NCI-H2196 treated with DMSO at 0.1 percent for 48 hours (cell line): ENCODE data around the gene RAP2C.
"Not testable (repeated sequence)": the region's sequence is repeated elsewhere in the genome, so short reads cannot be mapped to it uniquely, and the experiment has no call there.

ENCODE experiments used
- DNase-seq: peaks from one replicate; lab custom pipeline; 2025; ENCODE audit not compliant: unreplicated experiment; lab: John Stamatoyannopoulos, UW

RAP2C gene

DNA sequence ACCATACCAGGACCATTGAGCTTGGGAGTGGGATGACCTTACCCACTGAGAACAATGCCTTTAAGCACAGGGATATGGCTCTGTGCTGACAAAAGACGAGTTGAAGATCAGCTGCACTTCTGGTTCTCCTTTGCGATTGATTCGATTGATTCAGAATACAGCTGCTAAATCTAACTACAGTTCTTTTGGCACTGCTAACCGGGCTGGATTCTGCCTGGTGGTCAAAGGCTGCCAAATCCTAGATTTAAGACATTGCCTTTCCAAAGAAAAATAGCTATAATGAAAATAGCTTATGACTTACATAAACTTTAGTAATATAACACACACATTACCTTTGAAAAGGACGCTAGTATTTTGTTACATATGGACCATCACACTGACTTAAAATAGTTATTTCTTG, 18.3 kb downstream of the RAP2C start:
- DNase-seq = no peak

- no peak for DNase-seq
These were observed 19.3 kb downstream of the RAP2C start for GRCh38 chrX:132199941-132200340.

- DNase-seq = no peak
These were observed 25.2 kb downstream of the RAP2C start for GRCh38 chrX:132193872-132194574.

- no peak for DNase-seq
These were observed 27.3 kb downstream of the RAP2C start for GRCh38 chrX:132191938-132192337.

DNA sequence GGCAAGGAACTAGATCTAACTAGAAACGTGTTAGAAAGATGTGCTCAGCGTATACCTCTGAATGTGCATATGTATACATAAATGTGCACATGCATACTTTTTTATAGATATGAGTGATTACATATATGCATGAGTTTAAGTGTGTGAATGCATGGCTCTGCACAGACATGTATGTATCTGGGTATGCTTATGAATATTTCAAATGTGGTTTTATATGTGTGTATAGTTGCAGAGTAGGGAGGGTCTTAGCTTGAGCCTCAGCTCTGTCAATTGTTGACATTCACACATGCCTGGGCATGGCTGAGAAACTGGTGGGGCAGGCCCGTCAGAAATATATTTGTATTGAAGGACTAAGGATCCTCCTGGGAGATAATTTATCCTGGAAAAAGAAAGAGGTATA, 31.1 kb downstream of the RAP2C start:
- no peak for DNase-seq

- no peak for DNase-seq
These were observed 31.8 kb downstream of the RAP2C start for GRCh38 chrX:132187451-132187850.

- no peak for DNase-seq
These were observed 34.4 kb downstream of the RAP2C start for GRCh38 chrX:132184871-132185270.

GRCh38 chrX:132181364-132181763, 37.9 kb downstream of the RAP2C start:
- no peak for DNase-seq

- DNase-seq = no peak
These were observed 38.3 kb downstream of the RAP2C start for GRCh38 chrX:132180929-132181328.

- no peak for DNase-seq
These were observed 45.6 kb downstream of the RAP2C start for GRCh38 chrX:132173647-132174046.

DNA sequence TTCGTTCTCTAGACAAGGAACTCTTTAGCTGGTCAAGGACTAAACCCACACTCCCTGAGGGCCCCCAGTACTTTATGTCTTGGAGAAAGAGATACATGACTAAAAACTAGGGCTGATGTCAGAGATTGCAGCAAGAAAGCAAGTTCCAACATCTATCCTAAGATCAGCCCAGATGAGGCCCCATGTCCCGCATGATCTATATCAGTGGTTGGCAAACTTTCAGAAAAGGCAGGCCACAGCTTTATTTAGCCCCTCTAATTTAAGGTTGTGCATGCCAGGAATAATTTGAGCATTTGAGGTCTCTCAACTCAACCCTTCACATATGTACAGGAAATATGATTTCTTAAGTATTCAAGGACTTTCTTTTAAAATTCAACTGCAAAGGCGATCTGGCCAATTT, 47.4 kb downstream of the RAP2C start:
- no peak for DNase-seq

DNA sequence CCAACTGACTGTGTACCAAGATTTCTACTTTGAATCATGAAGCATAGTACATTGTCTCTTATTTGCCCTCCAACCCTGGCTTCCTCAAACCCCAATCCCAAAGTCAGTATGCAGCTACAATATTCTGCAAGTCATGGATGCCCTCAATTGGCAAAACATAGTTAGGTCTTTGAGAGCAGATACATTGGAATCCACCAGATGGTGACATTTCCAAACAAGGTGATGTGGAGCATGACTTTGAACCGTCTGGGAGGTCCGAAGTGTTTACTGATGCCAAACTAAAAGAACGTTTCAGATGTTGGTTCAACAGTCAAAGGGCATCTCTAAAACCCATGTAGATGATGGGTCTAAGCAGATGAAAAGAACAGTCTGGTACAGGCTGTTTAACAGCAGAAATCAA, 47.8 kb downstream of the RAP2C start:
- no peak for DNase-seq

GRCh38 chrX:132169554-132169953, 49.7 kb downstream of the RAP2C start:
- no peak for DNase-seq

GRCh38 chrX:132165651-132166050, 53.6 kb downstream of the RAP2C start:
- no peak for DNase-seq

DNA sequence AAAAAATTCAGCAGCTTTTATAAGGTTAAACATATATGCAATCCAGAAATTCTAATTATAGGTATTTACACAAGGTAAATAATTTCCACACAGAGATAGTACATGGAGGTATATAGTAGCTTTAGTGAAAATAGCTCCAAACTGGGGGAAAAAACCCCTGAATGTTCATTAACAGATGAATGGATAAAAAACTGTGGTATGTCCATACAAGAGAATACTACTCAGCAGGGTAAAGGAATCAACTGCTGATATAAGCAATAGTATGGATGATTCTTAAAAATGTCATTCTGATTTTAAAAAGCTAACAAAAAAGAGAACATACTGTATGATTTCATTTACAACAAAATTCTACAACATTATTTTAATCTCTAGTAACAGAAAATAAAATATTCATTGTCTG, 54.2 kb downstream of the RAP2C start:
- no peak for DNase-seq

DNA sequence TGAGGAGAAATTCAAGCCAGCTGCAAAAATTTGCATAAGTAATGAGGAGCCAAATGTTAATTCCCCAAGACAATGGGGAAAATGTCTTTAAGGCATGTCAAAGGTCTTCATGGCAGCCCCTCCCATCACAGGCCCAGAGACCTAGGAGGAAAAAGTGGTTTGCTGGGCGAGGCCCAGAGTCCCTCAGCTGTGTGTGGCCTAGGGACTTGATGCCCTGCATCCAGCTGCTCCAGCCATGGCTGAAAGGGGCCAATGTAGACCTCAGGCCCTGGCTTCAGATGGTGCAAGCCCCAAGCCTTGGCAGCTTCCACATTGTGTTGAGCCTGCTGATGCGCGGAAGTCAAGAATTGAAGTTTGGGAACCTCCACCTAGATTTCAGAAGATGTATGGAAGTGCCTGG, 56.2 kb downstream of the RAP2C start:
- not testable (repeated sequence) for DNase-seq

DNA sequence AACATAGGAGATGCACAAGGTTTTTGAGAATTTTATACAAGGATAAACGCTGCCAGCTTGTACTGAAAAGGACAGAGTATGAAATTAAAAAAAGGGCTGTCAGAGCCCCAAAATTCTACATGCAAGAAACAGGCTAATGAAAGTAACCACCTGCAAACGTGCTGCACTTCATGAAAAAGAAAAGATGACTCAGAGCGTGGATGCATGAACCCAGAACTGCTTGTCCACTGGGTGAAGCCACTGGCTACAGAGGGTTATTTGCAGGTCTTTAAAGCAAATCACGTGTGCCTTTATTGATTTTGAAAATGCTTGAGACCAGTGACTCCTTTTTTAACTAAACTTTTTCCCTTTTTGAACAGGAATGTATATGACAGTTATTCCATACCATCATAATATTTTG, 66.1 kb downstream of the RAP2C start:
- DNase-seq = no peak
